ENCODE results near the gene KIF4B.

Gene KIF4B

GRCh38 chr5:155056644-155057269 lies 43.2 kb downstream of the KIF4B start:
- no peak for DNase-seq

GRCh38 chr5:155057626-155058025 lies 44.1 kb downstream of the KIF4B start:
- DNase-seq = no peak

- no peak for DNase-seq
Measured at GRCh38 chr5:155064580-155064979, 51.0 kb downstream of the KIF4B start.

GRCh38 chr5:155066886-155067595 lies 53.5 kb downstream of the KIF4B start:
- no peak for DNase-seq

Data from effector CD4-positive, alpha-beta T cell (primary cell).